HG03460 (cell line): ENCODE measurements around the gene GRB10.
"Not testable (repeated sequence)": the region's sequence is repeated elsewhere in the genome, so short reads cannot be mapped to it uniquely, and the experiment has no call there.

Experiments used
- ATAC-seq: cut with Tn5 transposase; IDR thresholded peaks from one replicate; pipeline ENCODE4 v1.9.1; 2021; ENCODE audit not compliant: unreplicated experiment

The GRB10 gene

GRCh38 chr7:50591098-50591479, 191.6 kb downstream of the GRB10 start:
- ATAC-seq, result no peak

GRCh38 chr7:50590535-50590934, 192.2 kb downstream of the GRB10 start:
- no peak for ATAC-seq

- no peak for ATAC-seq
Observed at GRCh38 chr7:50589364-50589763, 193.3 kb downstream of the GRB10 start.

GRCh38 chr7:50588937-50589336, 193.8 kb downstream of the GRB10 start:
- no peak for ATAC-seq

- no peak for ATAC-seq
Observed at GRCh38 chr7:50587737-50588136, 195.0 kb downstream of the GRB10 start.

GRCh38 chr7:50584793-50585408, 197.8 kb downstream of the GRB10 start:
- no peak for ATAC-seq

DNA sequence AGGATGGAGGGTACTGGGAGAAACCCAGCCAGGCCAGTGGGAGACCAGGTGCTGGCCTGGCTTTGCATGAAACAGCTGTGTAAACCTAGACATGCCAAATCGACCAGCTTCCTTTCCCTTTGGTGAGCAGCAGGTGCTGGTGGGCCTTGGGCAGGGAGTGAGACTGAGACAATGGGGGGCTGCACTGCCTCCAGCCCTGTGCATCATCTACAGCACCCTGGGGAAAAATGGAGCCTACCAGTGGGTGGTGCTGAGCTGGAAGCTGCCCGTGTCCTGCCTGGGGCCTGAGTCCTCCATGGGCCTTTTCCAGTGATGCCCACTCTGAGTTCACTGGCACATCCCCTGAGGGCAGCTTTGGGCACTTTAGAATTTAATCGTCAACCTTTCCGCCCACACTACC, 198.3 kb downstream of the GRB10 start:
- no peak for ATAC-seq

DNA sequence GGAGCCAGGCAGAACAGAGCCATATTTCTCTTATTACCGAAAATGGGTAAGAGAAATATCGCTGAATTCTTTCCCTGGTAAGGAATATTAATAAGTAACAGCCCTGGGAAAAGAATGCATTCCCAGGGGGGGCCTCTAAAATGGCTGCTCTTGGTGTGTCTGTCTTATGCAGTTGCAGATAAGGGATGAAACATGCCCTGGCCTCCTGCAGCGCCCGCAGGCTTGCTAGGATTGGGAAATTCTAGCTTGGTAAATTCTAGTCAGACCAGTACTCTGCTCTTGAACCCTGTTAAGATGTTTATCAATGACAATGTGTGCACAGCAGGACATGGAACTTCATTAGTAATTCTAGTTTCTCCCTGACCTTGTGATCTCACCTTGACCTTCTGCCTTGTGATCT, 199.4 kb downstream of the GRB10 start:
- ATAC-seq, result not testable (repeated sequence)

GRCh38 chr7:50582271-50582670, 200.4 kb downstream of the GRB10 start:
- not testable (repeated sequence) for ATAC-seq

GRCh38 chr7:50580666-50581065, 202.0 kb downstream of the GRB10 start:
- not testable (repeated sequence) for ATAC-seq

- no peak for ATAC-seq
Observed at GRCh38 chr7:50580057-50580456, 202.6 kb downstream of the GRB10 start.

DNA sequence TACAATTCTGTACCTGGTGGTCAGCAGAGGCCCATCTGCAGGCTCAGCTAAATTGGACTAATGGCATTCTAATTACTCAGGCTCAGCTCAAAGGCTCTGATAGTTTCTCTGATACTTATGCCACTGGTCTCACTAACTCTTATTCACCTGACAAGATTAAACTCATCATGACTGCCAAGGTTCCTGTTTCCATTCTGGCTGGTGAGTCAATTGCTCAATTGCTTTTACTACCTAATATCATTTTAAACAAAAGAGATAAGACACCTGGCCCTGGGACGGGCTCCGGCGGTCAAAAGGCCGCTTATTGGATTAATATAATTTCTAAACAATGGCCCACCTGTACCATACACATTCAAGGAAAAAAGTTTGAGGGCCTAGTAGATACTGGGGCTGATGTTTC, 204.6 kb downstream of the GRB10 start:
- not testable (repeated sequence) for ATAC-seq

- no peak for ATAC-seq
Observed at GRCh38 chr7:50577569-50577968, 205.1 kb downstream of the GRB10 start.

- not testable (repeated sequence) for ATAC-seq
Observed at GRCh38 chr7:50576388-50576787, 206.3 kb downstream of the GRB10 start.

GRCh38 chr7:50567715-50568261, 214.9 kb downstream of the GRB10 start:
- no peak for ATAC-seq

- ATAC-seq, result no peak
Observed at GRCh38 chr7:50565977-50566376, 216.7 kb downstream of the GRB10 start.

DNA sequence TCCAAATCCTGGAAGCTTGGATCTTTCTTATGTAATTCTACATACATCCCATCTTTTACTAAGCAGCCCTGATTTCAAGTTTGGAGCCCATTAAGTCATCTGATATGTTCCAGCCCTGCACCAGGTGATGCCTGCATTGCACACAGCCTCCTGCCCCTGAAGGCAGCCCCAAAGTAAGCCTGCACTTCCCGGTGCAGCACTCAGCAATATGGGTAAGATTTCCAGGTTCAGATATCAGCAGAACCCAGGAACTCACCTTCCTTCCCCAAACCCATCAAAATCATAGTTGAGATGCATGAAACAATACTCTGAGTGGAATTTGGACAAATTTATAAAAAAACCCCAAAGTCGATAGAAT, 217.2 kb downstream of the GRB10 start:
- ATAC-seq, result no peak

GRCh38 chr7:50564640-50565558, 217.8 kb downstream of the GRB10 start, which contains the start of gene DDC:
Gene DDC (minus strand): TSS chr7:50565405. CDS start chr7:50544085, 21,320 bp downstream.
- ATAC-seq, result no peak

GRCh38 chr7:50564171-50564570, 218.5 kb downstream of the GRB10 start:
- ATAC-seq, result no peak

DNA sequence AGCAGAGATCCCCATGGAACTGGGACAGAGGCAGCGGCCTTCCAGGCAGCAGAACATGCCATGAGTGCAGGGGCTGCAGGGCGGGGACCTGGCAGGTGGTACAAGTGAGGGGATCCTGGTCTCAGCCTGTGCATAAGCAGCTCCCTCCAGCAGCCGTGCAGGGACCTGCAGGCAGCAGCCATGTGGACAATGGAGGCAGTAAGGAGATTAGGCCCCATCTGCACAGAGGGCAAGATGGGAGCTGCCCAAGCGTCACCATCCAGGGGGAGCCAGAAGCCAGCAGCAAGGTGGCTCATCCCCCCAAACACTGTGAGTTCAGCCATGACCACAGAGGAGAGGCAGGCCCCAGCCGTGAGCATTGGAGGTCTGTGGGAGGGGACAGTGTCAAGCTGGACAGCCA, 220.6 kb downstream of the GRB10 start:
- no peak for ATAC-seq

GRCh38 chr7:50560865-50561351, 221.8 kb downstream of the GRB10 start:
- ATAC-seq, result no peak

- ATAC-seq, result no peak
Observed at GRCh38 chr7:50559881-50560280, 222.8 kb downstream of the GRB10 start.
